Hepatocyte (in vitro differentiated cells): ENCODE measurements around the gene APBB1. TPM values are rescaled to one million over a fixed set of nuclear protein-coding genes. Genes with fewer than 3 reads are reported as not detected.

Experiments used
- DNase-seq: peaks from one replicate; pipeline ENCODE4 v3.0.0-alpha.2; 2016; ENCODE audit warnings: low spot score
- H2AFZ ChIP-seq: fragments of 200-600 bp; sonication (generic); 2 replicates; pipeline ENCODE4 v1.6.0; 2016; ENCODE audit warnings: antibody characterized with exemption, mild to moderate bottlenecking
- H3K27ac ChIP-seq: fragments of 200-600 bp; sonication (generic); 2 replicates; pipeline ENCODE4 v1.5.1; 2016; ENCODE audit warnings: mild to moderate bottlenecking
- H3K27me3 ChIP-seq: fragments of 200-600 bp; sonication (generic); 2 replicates; pipeline ENCODE4 v1.6.1; 2016
- H3K36me3 ChIP-seq: fragments of 200-600 bp; sonication (generic); replicated peaks from 2 replicates; pipeline ENCODE4 v1.5.1; 2016; ENCODE audit warnings: low read depth; ENCODE audit not compliant: insufficient read depth
- H3K4me1 ChIP-seq: fragments of 200-600 bp; sonication (generic); 2 replicates; pipeline ENCODE4 v1.5.1; 2016; ENCODE audit warnings: mild to moderate bottlenecking, moderate library complexity; ENCODE audit not compliant: insufficient read depth
- H3K4me2 ChIP-seq: fragments of 200-600 bp; sonication (generic); 2 replicates; pipeline ENCODE4 v1.6.0; 2016
- H3K4me3 ChIP-seq: fragments of 200-600 bp; sonication (generic); 2 replicates; pipeline ENCODE4 v1.5.1; 2016; ENCODE audit warnings: mild to moderate bottlenecking
- H3K79me2 ChIP-seq: fragments of 200-600 bp; sonication (generic); 2 replicates; pipeline ENCODE4 v1.6.0; 2017; ENCODE audit warnings: mild to moderate bottlenecking
- H3K9me2 ChIP-seq: fragments of 200-600 bp; sonication (generic); replicated peaks from 2 replicates; pipeline ENCODE4 v1.6.0; 2017; ENCODE audit warnings: mild to moderate bottlenecking; ENCODE audit not compliant: insufficient read depth
- H3K9me3 ChIP-seq: fragments of 200-600 bp; sonication (generic); 2 replicates; pipeline ENCODE4 v1.5.1; 2016; ENCODE audit warnings: low read depth, mild to moderate bottlenecking
- H4K20me1 ChIP-seq: fragments of 200-600 bp; sonication (generic); 2 replicates; pipeline ENCODE4 v1.6.0; 2016; ENCODE audit warnings: mild to moderate bottlenecking; ENCODE audit not compliant: insufficient read depth, poor library complexity, severe bottlenecking
- EZH2 ChIP-seq: fragments of 200-600 bp; sonication (generic); IDR thresholded peaks from 2 replicates; pipeline ENCODE4 v1.6.1; 2016; ENCODE audit warnings: antibody characterized with exemption, mild to moderate bottlenecking, borderline replicate concordance
- EZH2phosphoT487 ChIP-seq: fragments of 200-600 bp; sonication (generic); IDR thresholded peaks from one replicate; pipeline ENCODE4 v1.6.1; 2018; ENCODE audit warnings: antibody characterized with exemption, mild to moderate bottlenecking, low read depth, moderate library complexity; ENCODE audit not compliant: unreplicated experiment, severe bottlenecking
- WGBS: methylation state at CpG from one replicate; pipeline ENCODE4 v1.1.6; 2016; ENCODE audit warnings: low lambda C conversion rate; ENCODE audit errors: missing lambda C conversion rate; 5-methylcytosine and 5-hydroxymethylcytosine counted together
- polyA plus RNA-seq: library from polyadenylated mRNA; unstranded; fragments of >200 nt; fragmentation: Nextera tagmentation; extraction: Ambion mirVana; gene quantifications from 2 replicates; pipeline ENCODE4 v1.2.1, GENCODE V29; 2016
- total RNA-seq: library from RNA; depleted of rRNA; stranded (reverse); fragments of >200 nt; gene quantifications from 2 replicates; pipeline ENCODE4 v1.2.3, GENCODE V29; 2014
- TF ChIP-seq, protein P1 (sequence below): fragments of 200-600 bp; sonication (generic); IDR thresholded peaks from 2 replicates; pipeline ENCODE4 v1.5.1; 2016; ENCODE audit warnings: antibody characterized with exemption, mild to moderate bottlenecking; ENCODE audit not compliant: poor library complexity

Gene APBB1
- total and polyA plus RNA-seq, 2 experiments from 2014 or later, result 33.0 to 41.5 TPM

DNA sequence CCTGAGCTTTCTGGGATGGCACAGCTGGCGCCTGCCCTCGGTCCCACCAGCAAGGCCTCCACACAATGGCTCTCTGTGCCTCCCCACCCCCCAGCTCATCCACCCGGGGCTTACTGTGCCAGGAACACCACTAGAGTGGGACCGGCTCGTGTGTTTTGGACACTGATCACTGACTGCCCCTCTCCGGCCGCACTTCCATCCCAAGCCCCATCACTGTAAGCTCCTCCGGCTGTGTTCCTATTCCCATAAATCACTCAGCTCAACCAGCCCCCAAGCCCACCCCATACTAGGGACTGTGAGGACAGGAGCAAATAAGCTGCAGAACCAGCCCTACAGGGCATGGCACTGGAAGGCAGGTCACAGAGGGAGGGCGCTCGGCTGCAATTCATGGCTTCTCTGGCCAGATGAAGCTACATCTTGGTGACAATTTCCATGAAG lies 7.3 kb downstream of the APBB1 start:
- Histone ChIP-seq H3K9me3 (no peaks in the 10 kb centered on the region), H3K4me1 (no peaks in the 10 kb centered on the region), H3K9me2 (no peaks in the 10 kb centered on the region), H3K4me2 (no peak overlapping the region), H2AFZ (no peak overlapping the region), H3K79me2 (peaks cover 39% of the 10 kb centered on the region), H3K27me3 (no peaks in the 10 kb centered on the region), H3K27ac (no peak overlapping the region), H4K20me1 (no peaks in the 10 kb centered on the region), H3K36me3 (no peaks in the 10 kb centered on the region), H3K4me3 (no peak overlapping the region)
- no peak for DNase-seq
- TF ChIP-seq EZH2 (no peak), EZH2phosphoT487 (no peak)
- TF ChIP-seq, protein P1, sequence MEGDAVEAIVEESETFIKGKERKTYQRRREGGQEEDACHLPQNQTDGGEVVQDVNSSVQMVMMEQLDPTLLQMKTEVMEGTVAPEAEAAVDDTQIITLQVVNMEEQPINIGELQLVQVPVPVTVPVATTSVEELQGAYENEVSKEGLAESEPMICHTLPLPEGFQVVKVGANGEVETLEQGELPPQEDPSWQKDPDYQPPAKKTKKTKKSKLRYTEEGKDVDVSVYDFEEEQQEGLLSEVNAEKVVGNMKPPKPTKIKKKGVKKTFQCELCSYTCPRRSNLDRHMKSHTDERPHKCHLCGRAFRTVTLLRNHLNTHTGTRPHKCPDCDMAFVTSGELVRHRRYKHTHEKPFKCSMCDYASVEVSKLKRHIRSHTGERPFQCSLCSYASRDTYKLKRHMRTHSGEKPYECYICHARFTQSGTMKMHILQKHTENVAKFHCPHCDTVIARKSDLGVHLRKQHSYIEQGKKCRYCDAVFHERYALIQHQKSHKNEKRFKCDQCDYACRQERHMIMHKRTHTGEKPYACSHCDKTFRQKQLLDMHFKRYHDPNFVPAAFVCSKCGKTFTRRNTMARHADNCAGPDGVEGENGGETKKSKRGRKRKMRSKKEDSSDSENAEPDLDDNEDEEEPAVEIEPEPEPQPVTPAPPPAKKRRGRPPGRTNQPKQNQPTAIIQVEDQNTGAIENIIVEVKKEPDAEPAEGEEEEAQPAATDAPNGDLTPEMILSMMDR, result no peak
- 94% methylated on average over 10 of the region's 10 CpGs for WGBS

DNA sequence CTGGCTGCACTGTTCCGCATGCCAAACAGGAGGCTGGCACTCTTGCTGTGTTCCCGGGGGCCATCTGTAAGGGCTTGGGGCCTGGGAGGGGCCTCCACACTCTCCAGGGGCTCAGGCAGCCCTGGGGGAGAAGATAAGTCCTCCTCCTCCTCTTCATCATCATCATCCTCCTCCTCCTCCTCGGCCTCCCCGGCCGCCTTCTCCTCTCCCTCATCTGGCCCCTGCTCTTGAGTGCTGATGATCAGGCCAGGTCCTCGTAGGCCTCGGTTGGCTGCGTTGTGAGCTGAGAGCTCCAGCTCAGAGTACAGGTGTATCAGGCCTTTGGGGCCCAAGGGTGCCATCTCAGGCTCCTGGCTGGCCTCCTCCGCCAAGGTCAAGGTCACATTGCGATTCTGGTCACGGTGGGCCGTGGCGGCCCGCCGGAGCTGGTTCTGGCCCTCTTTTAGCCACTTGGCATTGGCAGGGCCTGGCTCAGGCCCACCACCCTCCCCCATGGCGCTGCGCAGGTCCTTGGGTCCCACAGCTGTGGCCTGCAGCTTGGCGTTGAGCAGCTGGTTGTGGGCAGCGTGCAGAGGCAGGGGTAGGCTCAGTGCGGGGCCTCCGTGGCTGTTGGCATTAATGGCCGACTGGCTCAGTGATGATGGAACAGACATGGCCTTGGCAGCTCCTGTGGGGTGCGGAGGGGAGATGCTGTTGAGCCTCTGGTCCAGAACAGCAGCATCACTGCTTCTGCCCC lies 8.0 kb downstream of the APBB1 start:
- Histone ChIP-seq H3K27me3 (no peaks in the 10 kb centered on the region), H3K79me2 (peaks cover 32% of the 10 kb centered on the region), H3K4me1 (peaks cover 1% of the 10 kb centered on the region), H3K9me3 (no peaks in the 10 kb centered on the region), H3K4me2 (no peak overlapping the region), H3K27ac (no peak overlapping the region), H2AFZ (no peak overlapping the region), H3K4me3 (no peak overlapping the region), H3K36me3 (no peaks in the 10 kb centered on the region), H3K9me2 (no peaks in the 10 kb centered on the region), H4K20me1 (no peaks in the 10 kb centered on the region)
- WGBS, result 97% methylated on average over 23 of the region's 23 CpGs
- no peak for DNase-seq
- TF ChIP-seq, protein P1, result no peak
- no peak for TF ChIP-seq EZH2phosphoT487
- no peak for TF ChIP-seq EZH2

DNA sequence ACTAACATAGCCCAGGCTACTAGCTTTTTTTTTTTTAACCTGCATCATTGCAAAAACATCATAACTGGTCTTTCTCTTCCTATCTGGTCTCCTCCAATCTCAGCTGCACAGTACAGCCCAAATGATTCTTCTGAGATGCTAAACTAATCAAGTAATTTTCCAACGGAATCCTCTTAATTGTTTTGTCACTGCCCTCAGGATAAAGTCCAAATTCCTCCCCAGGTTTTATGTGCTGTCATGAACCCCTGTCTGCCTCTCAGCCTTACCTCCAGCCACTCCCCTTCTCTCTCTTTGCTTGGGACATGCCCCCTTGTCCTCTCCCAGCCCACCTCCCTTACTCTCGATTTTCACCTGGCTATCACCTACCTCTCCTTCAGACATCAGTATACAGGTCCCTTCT lies 12.5 kb downstream of the APBB1 start:
- Histone ChIP-seq H3K4me2 (peak overlapping the region; percentile 33), H4K20me1 (no peaks in the 10 kb centered on the region), H3K4me3 (no peak overlapping the region), H3K27ac (no peak overlapping the region), H3K36me3 (no peaks in the 10 kb centered on the region), H3K79me2 (no peaks in the 10 kb centered on the region), H3K27me3 (no peaks in the 10 kb centered on the region), H2AFZ (no peak overlapping the region), H3K9me2 (no peaks in the 10 kb centered on the region), H3K4me1 (peaks cover 7% of the 10 kb centered on the region), H3K9me3 (no peaks in the 10 kb centered on the region)
- TF ChIP-seq EZH2 (no peak), EZH2phosphoT487 (no peak)
- TF ChIP-seq, protein P1, result no peak
- 37% methylated on average over 2 of the region's 2 CpGs for WGBS
- no peak for DNase-seq
